PFSK-1 (cell line): Measurements from ENCODE around the gene AS3MT.

Experiments
- FOXP2 ChIP-seq: optimal IDR thresholded peaks from 2 replicates; pipeline ENCODE3; 2011; ENCODE audit warnings: borderline replicate concordance, control low read depth, inconsistent platforms; ENCODE audit not compliant: insufficient read depth; ENCODE audit errors: extremely low read length, extremely low read depth
- POLR2AphosphoS5 ChIP-seq: IDR thresholded peaks from 2 replicates; pipeline ENCODE4 v1.6.1; 2012; ENCODE audit warnings: low read depth, mild to moderate bottlenecking, control low read depth, low read length, moderate library complexity
- SIN3A ChIP-seq: IDR thresholded peaks from 2 replicates; pipeline ENCODE4 v1.6.1; 2012; ENCODE audit warnings: mild to moderate bottlenecking, low read length, moderate library complexity, borderline replicate concordance; ENCODE audit not compliant: insufficient read depth
- TAF1 ChIP-seq: IDR thresholded peaks from 2 replicates; pipeline ENCODE4 v1.6.1; 2012; ENCODE audit warnings: low read length, control low read depth, borderline replicate concordance; ENCODE audit not compliant: insufficient read depth
- TF ChIP-seq, protein P1 (sequence below), 2 experiments: IDR thresholded peaks; 2 replicates each; pipeline versions ENCODE4 v1.6.1 to v1.8.0; 2011 to 2012; ENCODE audit warnings: low read depth in 2 of 2, low read length in 2 of 2, control low read depth in 1 of 2, inconsistent platforms in 1 of 2, mild to moderate bottlenecking in 1 of 2, moderate library complexity in 1 of 2; ENCODE audit not compliant: insufficient read depth in 1 of 2

AS3MT gene

DNA sequence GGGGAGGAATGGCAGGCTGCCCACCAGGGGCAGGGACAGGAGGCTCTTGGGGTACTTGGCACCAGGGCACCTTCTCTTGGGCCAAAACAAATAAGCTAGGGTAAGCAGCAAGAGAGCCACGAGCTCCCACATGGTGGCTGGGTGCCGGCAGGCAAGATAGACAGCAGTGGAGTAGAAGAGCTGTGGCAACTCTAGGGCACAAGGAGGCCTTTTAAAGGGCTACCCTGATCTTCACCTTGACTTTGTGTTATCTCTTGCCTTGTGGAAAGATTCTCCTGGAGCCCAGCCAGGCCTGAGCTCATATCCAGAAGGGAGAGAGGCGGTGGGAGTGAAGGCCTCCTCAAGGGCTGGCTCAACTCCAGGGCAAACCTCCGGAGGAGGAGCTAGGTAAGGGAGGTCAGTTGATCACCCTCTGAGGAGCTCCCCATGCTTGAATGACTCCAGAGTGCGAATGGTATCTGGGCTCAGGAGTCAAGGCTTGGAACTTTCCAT is 32.0 kb upstream of the AS3MT start, which contains the start of gene CYP17A1:
Gene CYP17A1 (minus strand): TSS at position 184 of the 492 bp plus-strand sequence. CDS start 52 bp downstream, at position 132.
- no peak for TF ChIP-seq TAF1
- TF ChIP-seq, protein P1, sequence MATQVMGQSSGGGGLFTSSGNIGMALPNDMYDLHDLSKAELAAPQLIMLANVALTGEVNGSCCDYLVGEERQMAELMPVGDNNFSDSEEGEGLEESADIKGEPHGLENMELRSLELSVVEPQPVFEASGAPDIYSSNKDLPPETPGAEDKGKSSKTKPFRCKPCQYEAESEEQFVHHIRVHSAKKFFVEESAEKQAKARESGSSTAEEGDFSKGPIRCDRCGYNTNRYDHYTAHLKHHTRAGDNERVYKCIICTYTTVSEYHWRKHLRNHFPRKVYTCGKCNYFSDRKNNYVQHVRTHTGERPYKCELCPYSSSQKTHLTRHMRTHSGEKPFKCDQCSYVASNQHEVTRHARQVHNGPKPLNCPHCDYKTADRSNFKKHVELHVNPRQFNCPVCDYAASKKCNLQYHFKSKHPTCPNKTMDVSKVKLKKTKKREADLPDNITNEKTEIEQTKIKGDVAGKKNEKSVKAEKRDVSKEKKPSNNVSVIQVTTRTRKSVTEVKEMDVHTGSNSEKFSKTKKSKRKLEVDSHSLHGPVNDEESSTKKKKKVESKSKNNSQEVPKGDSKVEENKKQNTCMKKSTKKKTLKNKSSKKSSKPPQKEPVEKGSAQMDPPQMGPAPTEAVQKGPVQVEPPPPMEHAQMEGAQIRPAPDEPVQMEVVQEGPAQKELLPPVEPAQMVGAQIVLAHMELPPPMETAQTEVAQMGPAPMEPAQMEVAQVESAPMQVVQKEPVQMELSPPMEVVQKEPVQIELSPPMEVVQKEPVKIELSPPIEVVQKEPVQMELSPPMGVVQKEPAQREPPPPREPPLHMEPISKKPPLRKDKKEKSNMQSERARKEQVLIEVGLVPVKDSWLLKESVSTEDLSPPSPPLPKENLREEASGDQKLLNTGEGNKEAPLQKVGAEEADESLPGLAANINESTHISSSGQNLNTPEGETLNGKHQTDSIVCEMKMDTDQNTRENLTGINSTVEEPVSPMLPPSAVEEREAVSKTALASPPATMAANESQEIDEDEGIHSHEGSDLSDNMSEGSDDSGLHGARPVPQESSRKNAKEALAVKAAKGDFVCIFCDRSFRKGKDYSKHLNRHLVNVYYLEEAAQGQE (IDR thresholded peaks at IDR 0.05; ENCODE audit: insufficient read depth in 1 of 2, low read depth in 2 of 2, low read length in 2 of 2): no peak
- no peak for TF ChIP-seq POLR2AphosphoS5
- TF ChIP-seq FOXP2: no peak
- no peak for TF ChIP-seq SIN3A

DNA sequence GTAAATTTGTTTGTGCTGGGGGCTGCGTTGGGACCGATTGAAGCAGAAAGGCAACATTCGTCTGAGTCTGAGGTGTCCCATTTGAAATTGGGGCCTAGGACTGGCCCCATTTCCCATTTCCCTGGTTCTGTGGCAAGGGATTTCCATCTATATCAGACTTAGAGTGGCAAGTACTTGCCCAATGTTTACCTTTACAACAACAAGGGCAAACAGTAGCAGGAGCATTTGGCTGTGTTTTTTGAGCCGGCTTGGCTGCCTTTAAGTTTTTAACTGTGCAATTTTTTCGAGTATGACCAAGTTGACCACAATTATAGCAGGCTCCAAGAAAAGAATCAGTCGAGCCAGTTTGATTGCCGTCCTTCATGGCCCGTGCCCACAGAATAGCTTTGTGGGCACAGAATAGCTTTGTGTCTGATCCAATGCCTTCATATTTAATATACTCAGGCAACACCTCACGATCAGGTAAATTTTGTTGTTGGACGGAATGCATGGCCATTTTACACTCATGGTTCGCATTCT is 27.4 kb upstream of the AS3MT start:
- TF ChIP-seq POLR2AphosphoS5 (no peak), FOXP2 (no peak)

DNA sequence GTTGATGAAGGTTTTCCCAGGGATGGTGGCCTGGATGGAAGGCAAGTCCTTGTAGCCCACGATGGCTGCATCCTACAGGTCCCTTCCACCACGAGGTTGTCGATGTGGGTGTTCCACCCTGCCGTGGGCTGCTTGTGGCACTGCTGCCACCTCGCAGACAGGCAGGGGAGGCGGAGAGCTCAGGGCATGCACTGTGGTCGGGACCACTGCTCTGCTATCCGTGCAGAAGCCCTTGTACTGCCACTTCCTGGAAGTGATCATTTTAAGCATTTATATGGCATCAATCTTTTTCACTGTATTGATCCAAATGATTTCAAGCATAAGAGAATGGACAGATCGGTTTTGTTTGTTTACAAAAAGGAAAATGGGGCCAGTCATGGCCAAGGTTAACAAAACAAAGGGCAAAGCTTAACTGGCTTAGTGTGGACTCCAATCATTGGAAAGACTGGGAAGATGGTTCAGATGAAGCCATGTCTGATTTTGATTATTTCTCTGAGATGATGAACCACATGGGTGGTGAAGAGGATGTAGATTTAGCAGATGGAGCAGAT is 23.8 kb upstream of the AS3MT start:
- TF ChIP-seq, protein P1 (IDR thresholded peaks at IDR 0.05; ENCODE audit: insufficient read depth in 1 of 2, low read depth in 2 of 2, low read length in 2 of 2): no peak
- TF ChIP-seq TAF1: no peak
- no peak for TF ChIP-seq SIN3A
- TF ChIP-seq POLR2AphosphoS5: no peak
- no peak for TF ChIP-seq FOXP2

DNA sequence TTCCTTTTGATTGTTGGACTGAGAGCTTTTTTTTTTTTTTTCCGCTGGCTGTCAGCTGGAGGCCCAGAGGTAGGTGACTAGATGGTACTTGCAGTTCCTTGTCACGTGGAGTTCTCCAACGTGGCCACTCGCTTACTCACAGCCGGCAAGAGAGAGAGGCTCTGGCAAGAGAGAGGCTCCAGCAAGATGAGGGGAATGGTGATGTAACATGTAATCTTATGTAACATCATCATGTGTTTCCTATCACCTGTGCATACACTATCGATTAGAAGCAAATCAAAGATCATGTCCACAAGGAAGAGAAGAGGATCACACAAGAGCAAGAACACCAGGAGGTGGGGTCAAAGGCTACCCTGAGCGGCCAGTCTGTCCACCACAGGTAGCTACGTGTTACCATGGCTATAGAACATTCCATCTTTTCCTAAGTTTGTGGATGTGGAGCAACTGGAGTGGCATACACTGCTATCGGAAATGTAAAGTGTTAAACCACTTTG is 19.2 kb upstream of the AS3MT start:
- TF ChIP-seq POLR2AphosphoS5 (no peak), TAF1 (no peak)

DNA sequence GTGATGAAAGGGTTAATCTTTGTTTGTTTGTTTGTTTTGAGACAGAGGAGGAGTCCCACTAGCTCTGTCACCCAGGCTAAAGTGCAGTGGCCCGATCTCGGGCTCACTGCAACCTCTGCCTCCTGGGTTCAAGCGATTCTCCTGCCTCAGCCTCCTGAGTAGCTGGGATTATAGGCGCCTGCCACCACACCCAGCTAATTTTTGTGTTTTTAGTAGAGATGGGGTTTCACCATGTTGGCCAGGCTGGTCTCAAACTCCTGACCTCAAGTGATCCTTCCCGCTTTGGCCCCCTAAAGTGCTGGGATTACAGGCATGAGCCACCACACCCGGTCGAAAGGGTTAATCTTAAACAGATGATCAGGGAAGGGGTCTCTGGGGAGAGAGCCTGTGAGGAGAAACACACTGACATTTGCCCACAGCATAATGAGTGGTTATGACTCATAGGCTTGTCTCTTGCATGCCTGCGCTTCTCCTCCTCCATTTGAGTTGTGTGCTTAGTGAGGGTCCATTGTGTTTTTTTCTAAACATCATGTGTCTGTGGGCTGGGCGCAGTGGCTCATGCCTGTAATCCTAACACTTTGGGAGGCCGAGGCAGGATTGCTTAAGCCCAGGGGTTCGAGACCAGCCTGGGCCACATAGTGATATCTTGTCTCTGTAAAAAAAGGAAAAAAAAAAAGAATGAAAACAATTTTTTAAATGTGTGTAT is 13.4 kb upstream of the AS3MT start:
- TF ChIP-seq SIN3A: peak; percentile 88; the same call in 1 of the 2 replicates

DNA sequence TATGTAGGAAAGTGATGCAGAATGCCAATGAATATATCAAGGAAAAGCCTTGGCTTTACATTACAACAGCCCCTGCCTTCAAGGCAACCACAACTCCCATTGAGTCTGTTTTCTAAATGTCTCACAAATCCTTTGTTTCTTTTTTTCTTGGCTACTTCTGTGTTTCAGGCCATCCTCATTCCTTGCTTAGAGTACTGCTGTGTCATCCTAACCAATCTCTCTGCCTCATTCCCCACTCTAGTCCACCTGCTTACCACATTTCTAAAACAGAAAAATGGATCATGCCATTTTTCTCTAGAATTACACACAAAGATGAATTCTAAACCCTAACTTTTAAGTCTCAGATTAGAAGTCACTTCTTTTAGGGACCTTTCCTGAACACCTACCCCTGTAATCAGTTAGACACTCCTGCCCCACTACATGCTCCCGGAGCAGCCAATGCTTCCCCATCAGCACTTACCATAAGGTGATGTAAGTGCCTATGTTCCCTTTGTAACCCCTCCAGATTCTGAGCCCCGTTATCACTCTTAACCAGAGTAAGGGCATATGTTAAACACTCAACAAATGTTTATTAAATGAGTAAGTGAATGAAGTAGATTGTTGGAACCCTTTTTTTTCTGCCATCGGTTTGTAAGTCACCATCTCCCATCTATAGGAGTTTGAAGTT is 12.4 kb upstream of the AS3MT start:
- no peak for TF ChIP-seq POLR2AphosphoS5
- no peak for TF ChIP-seq SIN3A

DNA sequence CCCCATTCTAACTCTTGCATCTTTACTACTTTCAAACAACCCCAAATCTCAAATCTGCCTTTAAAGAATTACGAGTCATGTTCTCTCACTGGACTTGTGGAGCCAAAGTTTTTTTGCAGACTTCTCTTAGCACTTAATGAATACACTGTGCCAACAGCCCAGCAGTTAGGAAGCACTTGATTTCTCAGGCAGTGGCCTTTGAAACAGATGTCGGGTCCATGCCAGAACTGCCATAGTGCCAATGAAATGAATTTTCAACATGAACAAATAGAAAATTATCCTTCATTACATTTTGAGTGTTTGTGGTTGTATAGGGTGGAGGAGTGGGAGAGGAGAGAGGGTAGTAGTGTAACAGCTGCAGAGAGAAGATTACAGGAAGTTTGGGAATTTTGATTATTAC is 9.4 kb upstream of the AS3MT start:
- TF ChIP-seq FOXP2: no peak
- TF ChIP-seq TAF1: no peak
- TF ChIP-seq, protein P1 (IDR thresholded peaks at IDR 0.05; ENCODE audit: insufficient read depth in 1 of 2, low read depth in 2 of 2, low read length in 2 of 2): no peak
- no peak for TF ChIP-seq POLR2AphosphoS5
- TF ChIP-seq SIN3A: no peak
